Calu3 (cell line): Measurements from ENCODE around the gene KRTAP1-1. TPM values are rescaled to one million over a fixed set of nuclear protein-coding genes. Genes with fewer than 3 reads are reported as not detected.
"Not testable (repeated sequence)": the region's sequence is repeated elsewhere in the genome, so short reads cannot be mapped to it uniquely, and the experiment has no call there.

Source experiments
- BruUV-seq: library from RNA; stranded (reverse); fragments of 400-500 nt; replicated peaks from 2 replicates; lab custom pipeline; 2021; lab: Mats Ljungman, UMichigan
- CTCF ChIA-PET: fragments of 300-600 bp; sonication (Branson Sonifier 250); formaldehyde crosslinking; loops from one replicate; lab custom pipeline; 2022; ENCODE audit warnings: antibody characterized with exemption; lab: Charles Lee
- DNase-seq: peaks from one replicate; pipeline ENCODE4 v3.0.0; 2022
- H3K27ac Mint-ChIP-seq: one replicate; pipeline ENCODE4 v1.8.0; 2022; ENCODE audit warnings: mixed read lengths; ENCODE audit not compliant: unreplicated experiment
- H3K27me3 Mint-ChIP-seq: one replicate; pipeline ENCODE4 v1.8.0; 2022; ENCODE audit warnings: mixed read lengths; ENCODE audit not compliant: unreplicated experiment
- H3K36me3 Mint-ChIP-seq: one replicate; pipeline ENCODE4 v1.8.0; 2022; ENCODE audit warnings: mild to moderate bottlenecking, moderate library complexity, mixed read lengths; ENCODE audit not compliant: insufficient read depth, unreplicated experiment
- H3K4me1 Mint-ChIP-seq: one replicate; pipeline ENCODE4 v1.8.0; 2022; ENCODE audit warnings: mild to moderate bottlenecking, low read depth, mixed read lengths; ENCODE audit not compliant: unreplicated experiment
- H3K4me3 Mint-ChIP-seq: one replicate; pipeline ENCODE4 v1.8.0; 2022; ENCODE audit warnings: mild to moderate bottlenecking, low read depth, moderate library complexity, mixed read lengths; ENCODE audit not compliant: unreplicated experiment
- H3K9me3 Mint-ChIP-seq: one replicate; pipeline ENCODE4 v1.8.0; 2022; ENCODE audit warnings: low read depth, mixed read lengths; ENCODE audit not compliant: unreplicated experiment
- CTCF ChIP-seq: fragments of 200-600 bp; IDR thresholded peaks from one replicate; pipeline ENCODE4 v1.8.0; 2022; ENCODE audit warnings: antibody characterized with exemption; ENCODE audit not compliant: unreplicated experiment
- intact Hi-C: fragments of 100-400 bp; cut with micrococcal nuclease; formaldehyde crosslinking; loops from one replicate; pipeline ENCODE4 v1.10.0; 2022; ENCODE audit not compliant: unreplicated experiment
- total RNA-seq: library from RNA; stranded (reverse); gene quantifications from 2 replicates; pipeline ENCODE4 v1.2.3, GENCODE V29; 2022

Gene KRTAP1-1
- total RNA-seq, 1 experiment from 2014 or later = 10.2 TPM

DNA sequence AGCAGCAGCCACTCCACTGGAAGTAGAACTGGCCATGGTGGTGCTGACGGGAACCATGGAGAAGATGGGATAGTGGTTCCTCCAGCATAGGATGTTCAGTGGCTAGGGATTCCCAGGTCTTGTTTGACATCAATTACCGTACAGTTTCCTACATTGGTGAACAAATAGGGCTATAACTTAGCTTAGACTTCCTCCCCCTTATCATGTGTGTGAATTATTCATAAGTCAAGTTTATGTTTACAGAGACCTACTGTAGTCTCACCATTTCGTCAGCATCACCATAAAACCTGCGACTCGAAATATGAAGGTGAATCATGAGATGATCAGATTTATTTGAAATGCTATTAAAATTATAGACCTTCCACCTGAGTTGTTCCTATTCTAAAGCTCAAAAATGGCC is 17.5 kb upstream of the KRTAP1-1 start:
- BruUV-seq = no TSS peak
- Mint-ChIP-seq H3K4me3 (peak overlapping the region; percentile 33), H3K27ac (peak overlapping the region; percentile 85), H3K36me3 (peaks cover 20% of the 10 kb centered on the region), H3K4me1 (peaks cover 46% of the 10 kb centered on the region), H3K27me3 (no peaks in the 10 kb centered on the region), H3K9me3 (no peaks in the 10 kb centered on the region)
- CTCF ChIA-PET = interaction anchor here (0.6 to 4.5 kb wide), 18 partner anchors 13 to 490 kb away, joined by 3 to 28 read pairs (median 4); partner anchors contain the start of genes KRT23 and KRTAP1-1
- DNase-seq = no peak
- intact Hi-C loops = no loop called here
- no peak for TF ChIP-seq CTCF

- DNase-seq = no peak
- Mint-ChIP-seq H3K36me3 (peaks cover 20% of the 10 kb centered on the region), H3K4me3 (no peak overlapping the region), H3K9me3 (peaks cover 2% of the 10 kb centered on the region), H3K4me1 (peaks cover 41% of the 10 kb centered on the region), H3K27ac (peak overlapping the region; percentile 22), H3K27me3 (no peaks in the 10 kb centered on the region)
- TF ChIP-seq CTCF = no peak
- CTCF ChIA-PET = interaction anchor here (1.1 kb wide), 1 partner anchor 101 kb away, joined by 3 read pairs; no protein-coding TSS in a partner anchor
- no TSS peak for BruUV-seq
- intact Hi-C loops = no loop called here
Observed at GRCh38 chr17:41057547-41057946, 16.3 kb upstream of the KRTAP1-1 start.

- CTCF ChIA-PET, H3K4me3 Mint-ChIP-seq, DNase-seq, H3K27ac Mint-ChIP-seq, BruUV-seq, H3K36me3 Mint-ChIP-seq, H3K27me3 Mint-ChIP-seq, intact Hi-C loops, H3K9me3 Mint-ChIP-seq: not testable (repeated sequence)
- H3K4me1 Mint-ChIP-seq = peaks cover 25% of the 10 kb centered on the region
Observed at GRCh38 chr17:41055130-41055529, 13.9 kb upstream of the KRTAP1-1 start, which contains the start of gene KRTAP2-2. KRTAP2-2 (minus strand) TSS chr17:41055230; CDS start chr17:41055211, 19 bp downstream.

DNA sequence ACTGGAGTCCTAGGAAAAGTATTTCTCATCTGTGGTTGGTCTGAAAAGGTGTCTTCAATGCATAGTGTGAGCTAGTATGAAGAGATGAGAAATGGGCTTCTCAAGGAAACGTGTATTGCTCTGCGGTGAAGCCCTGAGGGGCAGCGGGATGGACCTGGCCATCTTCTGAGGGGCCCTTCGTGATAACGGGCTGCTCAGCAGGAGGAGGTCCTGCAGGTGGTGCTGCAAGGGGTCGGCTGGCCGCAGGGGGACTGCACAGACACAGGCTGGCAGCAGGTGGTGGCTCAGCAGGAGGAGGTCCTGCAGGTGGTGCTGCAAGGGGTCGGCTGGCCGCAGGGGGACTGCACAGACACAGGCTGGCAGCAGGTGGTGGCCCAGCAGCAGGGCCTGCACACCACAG is 13.3 kb upstream of the KRTAP1-1 start:
- H3K27me3 Mint-ChIP-seq, CTCF ChIA-PET, intact Hi-C loops, H3K9me3 Mint-ChIP-seq, BruUV-seq, H3K36me3 Mint-ChIP-seq, H3K4me3 Mint-ChIP-seq, H3K27ac Mint-ChIP-seq, DNase-seq: not testable (repeated sequence)
- H3K4me1 Mint-ChIP-seq = peaks cover 25% of the 10 kb centered on the region

DNA sequence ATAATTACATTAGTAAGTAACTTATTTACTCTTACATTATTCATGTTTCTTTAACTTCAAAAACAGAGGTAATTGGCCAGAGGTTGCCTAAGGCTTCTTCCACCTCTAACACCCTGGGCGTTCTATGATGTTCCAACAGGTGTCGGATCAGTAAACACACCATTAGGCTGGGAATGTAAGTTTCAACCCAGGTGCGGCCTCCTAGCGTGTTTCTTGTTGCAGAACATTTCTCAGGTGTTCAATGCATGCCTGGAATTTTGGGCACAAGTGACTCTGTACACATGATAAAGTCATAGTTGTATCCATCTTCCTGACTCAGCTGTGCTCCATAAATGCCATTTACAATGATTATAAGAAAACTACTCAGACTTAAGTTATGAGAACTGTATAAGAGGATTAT is 12.8 kb upstream of the KRTAP1-1 start:
- no peak for TF ChIP-seq CTCF
- H3K4me1 Mint-ChIP-seq = peaks cover 25% of the 10 kb centered on the region
- intact Hi-C loops = no loop called here
- H3K9me3 Mint-ChIP-seq = peaks cover 2% of the 10 kb centered on the region
- no peak overlapping the region for H3K4me3 Mint-ChIP-seq
- no TSS peak for BruUV-seq
- no peak overlapping the region for H3K27ac Mint-ChIP-seq
- peaks cover under 1% of the 10 kb centered on the region for H3K36me3 Mint-ChIP-seq
- CTCF ChIA-PET = interaction anchor here (1.0 kb wide), 1 partner anchor 67 kb away, joined by 3 read pairs; no protein-coding TSS in a partner anchor
- H3K27me3 Mint-ChIP-seq = no peaks in the 10 kb centered on the region
- DNase-seq = no peak
